ENCODE results near the gene HNRNPAB. TPM values are rescaled to one million over a fixed set of nuclear protein-coding genes. Genes with fewer than 3 reads are reported as not detected.

Gene HNRNPAB
- total RNA-seq, 1 donor = 40.9 TPM

DNA sequence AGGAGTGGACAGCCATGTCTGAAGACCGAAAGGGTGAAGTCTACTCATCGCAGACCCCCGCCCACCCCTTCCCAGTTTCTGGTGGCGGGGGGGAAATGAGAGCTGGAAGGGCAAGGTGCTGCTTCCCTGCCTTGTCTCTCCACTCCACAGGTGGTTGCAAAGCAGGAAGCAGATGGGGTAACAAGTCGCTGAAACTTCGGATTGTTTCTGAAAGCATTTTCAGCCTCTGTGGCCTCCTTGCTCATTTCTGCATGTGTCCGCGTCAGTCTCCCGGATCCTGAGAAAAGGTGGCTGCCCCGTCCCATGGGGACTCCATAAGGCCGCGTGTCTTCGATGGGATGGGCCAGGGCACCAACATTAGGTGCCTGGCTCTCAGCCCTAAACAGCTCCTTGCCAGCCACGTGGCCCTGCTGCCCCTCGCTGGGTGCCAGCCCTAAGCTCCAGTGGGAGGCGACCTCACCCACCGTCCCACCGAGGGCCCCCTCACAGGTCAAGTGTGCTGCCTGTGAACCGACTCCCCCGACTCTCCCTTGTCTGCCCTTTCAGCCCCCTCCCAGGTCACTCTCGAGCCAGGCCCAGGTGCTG is 27.3 kb downstream of the HNRNPAB start:
- Histone ChIP-seq H3K9me3 (ENCODE audit: low read depth, low read length) (no peaks in the 10 kb centered on the region), H2AFZ (ENCODE audit: low read length) (peak overlapping the region; percentile 66), H3K36me3 (ENCODE audit: insufficient read depth, low read length) (peaks cover 20% of the 10 kb centered on the region), H3K4me2 (ENCODE audit: insufficient read depth, low read length) (peak overlapping the region; percentile 81), H4K20me1 (ENCODE audit: insufficient read depth, low read length) (peaks cover 19% of the 10 kb centered on the region), H3K27ac (ENCODE audit: low read depth, low read length) (peak overlapping the region; percentile 76), H3K4me3 (ENCODE audit: insufficient read depth, low read length) (peak overlapping the region; percentile 91), H3K27me3 (ENCODE audit: insufficient read depth, low read length) (no peaks in the 10 kb centered on the region), H3K79me2 (ENCODE audit: insufficient read depth, low read length) (peaks cover 46% of the 10 kb centered on the region), H3K4me1 (ENCODE audit: insufficient read depth, low read length) (peaks cover 22% of the 10 kb centered on the region)
- TF ChIP-seq CTCF (IDR thresholded peaks at IDR 0.05; ENCODE audit: extremely low read depth, low read depth, low read length) = no peak
- peak; percentile 82 for DNase-seq (ENCODE audit: insufficient read length, low spot score, missing footprints)

- Histone ChIP-seq H3K4me3 (ENCODE audit: insufficient read depth, low read length) (peak within 1 kb of the TSS; percentile 91), H3K9me3 (ENCODE audit: low read depth, low read length) (no peaks in the 10 kb centered on the region), H3K27ac (ENCODE audit: low read depth, low read length) (peak within 1 kb of the TSS; percentile 76), H2AFZ (ENCODE audit: low read length) (peak within 1 kb of the TSS; percentile 83), H4K20me1 (ENCODE audit: insufficient read depth, low read length) (peaks cover 15% of the 10 kb centered on the region), H3K27me3 (ENCODE audit: insufficient read depth, low read length) (no peaks in the 10 kb centered on the region), H3K79me2 (ENCODE audit: insufficient read depth, low read length) (peaks cover 39% of the 10 kb centered on the region), H3K4me2 (ENCODE audit: insufficient read depth, low read length) (peak within 1 kb of the TSS; percentile 81), H3K36me3 (ENCODE audit: insufficient read depth, low read length) (peaks cover 20% of the 10 kb centered on the region), H3K4me1 (ENCODE audit: insufficient read depth, low read length) (peaks cover 28% of the 10 kb centered on the region)
- no peak for TF ChIP-seq CTCF (IDR thresholded peaks at IDR 0.05; ENCODE audit: extremely low read depth, low read depth, low read length)
- peak; percentile 97 for DNase-seq (ENCODE audit: insufficient read length, low spot score, missing footprints)
These were observed 28.0 kb downstream of the HNRNPAB start, which contains the start of gene PHYKPL for GRCh38 chr5:178232124-178232919. TSS of gene PHYKPL (minus strand) at chr5:178232802. CDS start at chr5:178232550, 252 bp downstream.

DNA sequence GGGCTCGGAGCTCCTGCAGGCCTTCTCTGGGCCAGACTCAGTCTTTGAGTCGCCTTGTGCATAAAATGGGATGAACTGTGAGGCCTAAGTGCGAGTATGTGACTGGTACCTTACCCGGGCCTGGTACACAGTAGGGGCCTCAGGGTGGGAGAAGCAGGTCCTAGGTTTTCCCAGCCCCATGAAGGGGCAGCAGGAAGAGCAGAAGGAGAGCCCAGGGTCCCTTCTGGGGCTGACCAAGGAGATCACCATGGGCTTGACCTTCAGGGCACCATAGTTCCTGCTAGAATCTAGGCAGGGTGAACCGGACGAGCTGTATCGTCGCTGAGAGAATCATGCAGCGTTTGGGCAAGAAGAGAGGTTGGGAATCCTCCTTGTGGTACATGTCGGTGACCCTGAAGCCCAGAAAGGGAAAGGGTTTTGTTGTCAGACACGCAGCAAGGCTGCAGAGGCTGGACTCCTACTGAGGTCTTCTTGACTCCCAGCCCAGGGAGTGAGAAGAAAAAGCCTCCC is 28.6 kb downstream of the HNRNPAB start:
- peak overlapping the region; percentile 81 for H3K4me2 ChIP-seq (ENCODE audit: insufficient read depth, low read length)
- H2AFZ ChIP-seq (ENCODE audit: low read length) = peak overlapping the region; percentile 83
- H3K27me3 ChIP-seq (ENCODE audit: insufficient read depth, low read length) = no peaks in the 10 kb centered on the region
- peak; percentile 78 for DNase-seq (ENCODE audit: insufficient read length, low spot score, missing footprints)
- peak overlapping the region; percentile 91 for H3K4me3 ChIP-seq (ENCODE audit: insufficient read depth, low read length)
- peaks cover 24% of the 10 kb centered on the region for H3K4me1 ChIP-seq (ENCODE audit: insufficient read depth, low read length)
- TF ChIP-seq CTCF (IDR thresholded peaks at IDR 0.05; ENCODE audit: extremely low read depth, low read depth, low read length) = no peak
- peaks cover 10% of the 10 kb centered on the region for H4K20me1 ChIP-seq (ENCODE audit: insufficient read depth, low read length)
- H3K36me3 ChIP-seq (ENCODE audit: insufficient read depth, low read length) = peaks cover 16% of the 10 kb centered on the region
- H3K79me2 ChIP-seq (ENCODE audit: insufficient read depth, low read length) = peaks cover 35% of the 10 kb centered on the region
- H3K27ac ChIP-seq (ENCODE audit: low read depth, low read length) = peak overlapping the region; percentile 58
- no peaks in the 10 kb centered on the region for H3K9me3 ChIP-seq (ENCODE audit: low read depth, low read length)
